ENCODE results near the gene EDEM2. TPM values are rescaled to one million over a fixed set of nuclear protein-coding genes. Genes with fewer than 3 reads are reported as not detected.
A peak's percentile ranks its signal among the peaks of the same experiment; 100 is the strongest.
"Not testable (repeated sequence)": the region's sequence is repeated elsewhere in the genome, so short reads cannot be mapped to it uniquely, and the experiment has no call there.

EDEM2 gene
- total and polyA plus RNA-seq, 7 experiments from 2014 or later: 15.4 to 38.4 (median 24.2) TPM

DNA sequence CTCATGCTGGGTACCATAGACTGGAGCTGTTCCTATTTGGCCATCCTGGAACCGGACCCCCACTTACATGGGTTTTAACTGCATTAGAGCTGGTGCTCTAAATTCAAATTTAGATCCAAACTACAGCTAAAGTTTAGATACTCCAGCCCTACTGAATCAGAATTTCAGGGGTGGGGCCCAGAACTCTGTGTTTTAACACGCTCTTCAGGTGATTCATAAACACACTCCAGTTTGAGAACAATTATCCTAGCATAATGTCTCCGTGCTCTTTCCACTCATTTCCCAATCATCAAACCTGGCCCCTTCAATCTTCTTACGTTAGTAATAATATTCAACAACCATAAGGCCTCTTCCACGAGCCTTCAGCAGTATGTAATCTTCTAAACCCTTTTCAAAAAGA, 69.8 kb downstream of the EDEM2 start:
- DNase-seq (no peak), ATAC-seq (no peak)
- Mint-ChIP-seq H3K27ac (no peak overlapping the region), H3K4me1 (peaks cover 27 to 52% (median 41%) of the 10 kb centered on the region in 7 donors), H3K4me3 (no peak overlapping the region), H3K9me3 (peaks cover 0 to 22% (median 0%) of the 10 kb centered on the region in 11 donors), H3K36me3 (peaks cover 5 to 52% (median 38%) of the 10 kb centered on the region in 5 donors), H3K27me3 (no peaks in the 10 kb centered on the region)
- intact Hi-C loops (cut with micrococcal nuclease): no loop called here
- CTCF ChIA-PET: no interaction called here
- H3K4me3 ChIP-seq (ENCODE audit: low read length): no peak overlapping the region
- H3K27ac ChIP-seq (ENCODE audit: low read depth, low read length): no peak overlapping the region
- POLR2A ChIA-PET: no interaction called here
- H3K27me3 ChIP-seq (ENCODE audit: control insufficient read depth in 2 of 2, insufficient read depth in 2 of 2, low read length in 2 of 2): no peaks in the 10 kb centered on the region
- H3K4me1 ChIP-seq (ENCODE audit: control insufficient read depth in 2 of 2, insufficient read depth in 2 of 2, low read length in 2 of 2): peaks cover 0 to 13% of the 10 kb centered on the region in 2 donors
- H3K9me3 ChIP-seq (ENCODE audit: control insufficient read depth in 2 of 3, low read length in 3 of 3): no peaks in the 10 kb centered on the region
- H3K36me3 ChIP-seq (ENCODE audit: control insufficient read depth in 2 of 3, insufficient read depth in 3 of 3, low read length in 3 of 3): peaks cover 9 to 17% (median 10%) of the 10 kb centered on the region in 3 experiments

DNA sequence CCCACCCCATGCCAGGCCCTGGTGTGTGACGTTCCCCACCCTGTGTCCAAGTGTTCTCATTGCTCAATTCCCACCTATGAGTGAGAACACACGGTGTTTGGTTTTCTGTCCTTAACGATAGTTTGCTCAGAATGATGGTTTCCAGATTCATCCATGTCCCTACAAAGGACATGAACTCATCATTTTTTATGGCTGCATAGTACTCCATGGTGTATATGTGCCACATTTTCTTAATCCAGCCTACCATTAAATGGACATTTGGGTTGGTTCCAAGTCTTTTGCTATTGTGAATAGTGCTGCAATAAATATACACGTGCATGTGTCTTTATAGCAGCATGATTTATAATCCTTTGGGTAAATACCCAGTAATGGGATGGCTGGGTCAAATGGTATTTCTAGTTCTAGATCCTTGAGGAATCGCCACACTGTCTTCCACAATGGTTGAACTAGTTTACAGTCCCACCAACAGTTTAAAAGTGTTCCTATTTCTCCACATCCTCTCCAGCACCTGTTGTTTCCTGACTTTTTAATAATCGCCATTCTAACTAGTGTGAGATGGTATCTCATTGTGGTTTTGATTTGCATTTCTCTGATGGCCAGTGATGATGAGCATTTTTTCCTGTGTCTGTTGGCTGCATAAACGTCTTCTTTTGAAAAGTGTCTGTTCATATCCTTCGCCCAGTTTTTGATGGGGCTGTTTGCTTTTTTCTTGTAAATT, 75.5 kb downstream of the EDEM2 start:
- POLR2A ChIA-PET; intact Hi-C loops (cut with micrococcal nuclease); H3K27me3 ChIP-seq (ENCODE audit: control insufficient read depth in 2 of 2, insufficient read depth in 2 of 2, low read length in 2 of 2); H3K4me3 ChIP-seq (ENCODE audit: low read length); H3K4me1 ChIP-seq (ENCODE audit: control insufficient read depth in 2 of 2, insufficient read depth in 2 of 2, low read length in 2 of 2); H3K9me3 ChIP-seq (ENCODE audit: control insufficient read depth in 2 of 3, low read length in 3 of 3); DNase-seq; CTCF ChIA-PET; H3K4me3 Mint-ChIP-seq; ATAC-seq; H3K27me3 Mint-ChIP-seq; H3K27ac ChIP-seq (ENCODE audit: low read depth, low read length): not testable (repeated sequence)
- peaks cover 0 to 28% (median 0%) of the 10 kb centered on the region in 11 donors for H3K9me3 Mint-ChIP-seq
- peaks cover 15 to 51% (median 29%) of the 10 kb centered on the region in 7 donors for H3K4me1 Mint-ChIP-seq
- peak overlapping the region in 1 of 9 donors; percentile 19 for H3K27ac Mint-ChIP-seq
- H3K36me3 Mint-ChIP-seq: peaks cover 5 to 72% (median 24%) of the 10 kb centered on the region in 5 donors
- peaks cover 0 to 17% (median 6%) of the 10 kb centered on the region in 3 experiments for H3K36me3 ChIP-seq (ENCODE audit: control insufficient read depth in 2 of 3, insufficient read depth in 3 of 3, low read length in 3 of 3)

GRCh38 chr20:35066194-35066593, 80.9 kb downstream of the EDEM2 start:
- Mint-ChIP-seq H3K27me3 (no peaks in the 10 kb centered on the region), H3K27ac (peak overlapping the region in 1 of 9 donors; percentile 8), H3K36me3 (peaks cover 0 to 51% (median 4%) of the 10 kb centered on the region in 5 donors), H3K4me1 (peaks cover 41 to 85% (median 70%) of the 10 kb centered on the region in 7 donors), H3K9me3 (no peaks in the 10 kb centered on the region), H3K4me3 (no peak overlapping the region)
- Histone ChIP-seq H3K4me3 (ENCODE audit: low read length) (no peak overlapping the region), H3K9me3 (ENCODE audit: control insufficient read depth in 2 of 3, low read length in 3 of 3) (no peaks in the 10 kb centered on the region), H3K4me1 (ENCODE audit: control insufficient read depth in 2 of 2, insufficient read depth in 2 of 2, low read length in 2 of 2) (peaks cover 0 to 7% of the 10 kb centered on the region in 2 donors), H3K36me3 (ENCODE audit: control insufficient read depth in 2 of 3, insufficient read depth in 3 of 3, low read length in 3 of 3) (peaks cover 6 to 21% (median 7%) of the 10 kb centered on the region in 3 experiments), H3K27me3 (ENCODE audit: control insufficient read depth in 2 of 2, insufficient read depth in 2 of 2, low read length in 2 of 2) (no peaks in the 10 kb centered on the region), H3K27ac (ENCODE audit: low read depth, low read length) (no peak overlapping the region)
- ChIA-PET CTCF (no interaction called here), POLR2A (no interaction called here)
- DNase-seq (no peak), ATAC-seq (no peak)
- intact Hi-C loops (cut with micrococcal nuclease): no loop called here

Other genes starting within 250 kb of the EDEM2 start
- 10 to 100 TPM; 25.9 to 54.4 (median 45.8) TPM for gene GSS, start 191.5 kb downstream of the EDEM2 start, total RNA-seq
- gene GSS, start 191.5 kb downstream of the EDEM2 start, polyA plus RNA-seq: 10 to 100 TPM; 31.6 to 35.5 TPM
- 1 to 10 TPM in 1 of 5 experiments, under 1 TPM in 4; 0.15 to 1.0 (median 0.44) TPM for gene MYH7B, start 191.5 kb downstream of the EDEM2 start, total RNA-seq
- under 1 TPM in 1 of 2 donors, not detected in 1; 0.52 TPM for gene MYH7B, start 191.5 kb downstream of the EDEM2 start, polyA plus RNA-seq
- 10 to 100 TPM; 50.5 to 66.0 (median 60.6) TPM for gene TRPC4AP, start 54.5 kb downstream of the EDEM2 start, total RNA-seq
- gene TRPC4AP, start 54.5 kb downstream of the EDEM2 start, polyA plus RNA-seq: 10 to 100 TPM; 45.8 to 72.0 TPM
- gene PROCR, start 24.7 kb upstream of the EDEM2 start, total RNA-seq: 1 to 10 TPM in 1 of 5 experiments, under 1 TPM in 2, not detected in 2; 0.35 to 2.0 (median 0.60) TPM
- 1 to 10 TPM in 1 of 2 donors, under 1 TPM in 1; 0.87 to 1.3 TPM for gene PROCR, start 24.7 kb upstream of the EDEM2 start, polyA plus RNA-seq
- under 1 TPM in 1 of 5 experiments, not detected in 4; 0.07 TPM for gene MMP24, start 79.4 kb upstream of the EDEM2 start, total RNA-seq
- gene MMP24, start 79.4 kb upstream of the EDEM2 start, polyA plus RNA-seq: under 1 TPM in 1 of 2 donors, not detected in 1; 0.08 TPM
- 10 to 100 TPM; 43.8 to 88.6 (median 69.4) TPM for gene MMP24OS, start 130.8 kb upstream of the EDEM2 start, total RNA-seq
- gene MMP24OS, start 130.8 kb upstream of the EDEM2 start, polyA plus RNA-seq: 10 to 100 TPM; 12.3 to 14.0 TPM
- gene EIF6, start 137.4 kb upstream of the EDEM2 start, total RNA-seq: 100 to 1,000 TPM in 1 of 5 experiments, 10 to 100 TPM in 4; 35.4 to 117 (median 39.9) TPM
- gene EIF6, start 137.4 kb upstream of the EDEM2 start, polyA plus RNA-seq: 100 to 1,000 TPM; 141 to 150 TPM
- not detected for gene FAM83C, start 145.1 kb upstream of the EDEM2 start, total RNA-seq
- not detected for gene FAM83C, start 145.1 kb upstream of the EDEM2 start, polyA plus RNA-seq

Data from naive thymus-derived CD4-positive, alpha-beta T cell (primary cell).